ENCODE data around the gene ARL10. TPM values are rescaled to one million over a fixed set of nuclear protein-coding genes. Genes with fewer than 3 reads are reported as not detected.

The ARL10 gene
- total RNA-seq, 2 donors from 2014 or later = 1.3 to 2.8 TPM

GRCh38 chr5:176420972-176421544 is 55.8 kb downstream of the ARL10 start:
- H3K27ac ChIP-seq = no peak overlapping the region
- no peaks in the 10 kb centered on the region for H3K4me1 ChIP-seq
- no peaks in the 10 kb centered on the region for H3K36me3 ChIP-seq
- TF ChIP-seq CTCF (IDR thresholded peaks at IDR 0.05) = no peak
- H3K9me3 ChIP-seq = no peaks in the 10 kb centered on the region
- no peaks in the 10 kb centered on the region for H3K27me3 ChIP-seq
- no peak for DNase-seq
- no peak overlapping the region for H3K9ac ChIP-seq (ENCODE audit: low read depth in 2 of 2, low read length in 2 of 2)
- H3K4me3 ChIP-seq = no peak overlapping the region
- intact Hi-C loops (cut with DNase I) = no loop called here

GRCh38 chr5:176424181-176424580 is 58.9 kb downstream of the ARL10 start:
- no peak for TF ChIP-seq CTCF (IDR thresholded peaks at IDR 0.05)
- Histone ChIP-seq H3K9ac (ENCODE audit: low read depth in 2 of 2, low read length in 2 of 2) (no peak overlapping the region), H3K9me3 (no peaks in the 10 kb centered on the region), H3K36me3 (no peaks in the 10 kb centered on the region), H3K4me1 (no peaks in the 10 kb centered on the region), H3K4me3 (no peak overlapping the region), H3K27ac (peak overlapping the region; percentile 38), H3K27me3 (no peaks in the 10 kb centered on the region)
- DNase-seq = no peak
- intact Hi-C loops (cut with DNase I) = no loop called here

GRCh38 chr5:176425138-176425537 is 59.9 kb downstream of the ARL10 start:
- no peaks in the 10 kb centered on the region for H3K36me3 ChIP-seq
- intact Hi-C loops (cut with DNase I) = no loop called here
- DNase-seq = no peak
- H3K9me3 ChIP-seq = no peaks in the 10 kb centered on the region
- H3K4me3 ChIP-seq = no peak overlapping the region
- H3K4me1 ChIP-seq = no peaks in the 10 kb centered on the region
- TF ChIP-seq CTCF (IDR thresholded peaks at IDR 0.05) = no peak
- no peak overlapping the region for H3K9ac ChIP-seq (ENCODE audit: low read depth in 2 of 2, low read length in 2 of 2)
- H3K27me3 ChIP-seq = no peaks in the 10 kb centered on the region
- peak overlapping the region; percentile 38 for H3K27ac ChIP-seq

- DNase-seq = no peak
- H3K4me3 ChIP-seq = no peak overlapping the region
- intact Hi-C loops (cut with DNase I) = no loop called here
- no peaks in the 10 kb centered on the region for H3K27me3 ChIP-seq
- H3K9me3 ChIP-seq = no peaks in the 10 kb centered on the region
- TF ChIP-seq CTCF (IDR thresholded peaks at IDR 0.05) = no peak
- H3K4me1 ChIP-seq = no peaks in the 10 kb centered on the region
- peak overlapping the region; percentile 38 for H3K27ac ChIP-seq
- H3K36me3 ChIP-seq = no peaks in the 10 kb centered on the region
- H3K9ac ChIP-seq (ENCODE audit: low read depth in 2 of 2, low read length in 2 of 2) = no peak overlapping the region
Observed at GRCh38 chr5:176425791-176426190, 60.5 kb downstream of the ARL10 start.

- no peak for TF ChIP-seq CTCF (IDR thresholded peaks at IDR 0.05)
- H3K4me3 ChIP-seq = no peak overlapping the region
- H3K36me3 ChIP-seq = no peaks in the 10 kb centered on the region
- H3K27me3 ChIP-seq = no peaks in the 10 kb centered on the region
- H3K4me1 ChIP-seq = no peaks in the 10 kb centered on the region
- no peak overlapping the region for H3K9ac ChIP-seq (ENCODE audit: low read depth in 2 of 2, low read length in 2 of 2)
- no peak overlapping the region for H3K27ac ChIP-seq
- H3K9me3 ChIP-seq = no peaks in the 10 kb centered on the region
- DNase-seq = no peak
- intact Hi-C loops (cut with DNase I) = no loop called here
Observed at GRCh38 chr5:176426876-176427275, 61.6 kb downstream of the ARL10 start.

Measured in colonic mucosa (tissue), 4 donors.